C4-2B (cell line): Measurements from ENCODE around the gene LRRN4.

Source experiments
- H3K27ac ChIP-seq: fragments of 450-650 bp; 2 replicates; pipeline ENCODE4 v1.5.1; 2017
- ZFX ChIP-seq: fragments of 450-650 bp; IDR thresholded peaks from 2 replicates; pipeline ENCODE4 v1.6.1; 2017
- TF ChIP-seq, protein P1 (sequence below): fragments of 450-650 bp; conservative IDR thresholded peaks from 2 replicates; pipeline ENCODE4 v1.5.1; 2017; ENCODE audit warnings: mild to moderate bottlenecking

Gene LRRN4

DNA sequence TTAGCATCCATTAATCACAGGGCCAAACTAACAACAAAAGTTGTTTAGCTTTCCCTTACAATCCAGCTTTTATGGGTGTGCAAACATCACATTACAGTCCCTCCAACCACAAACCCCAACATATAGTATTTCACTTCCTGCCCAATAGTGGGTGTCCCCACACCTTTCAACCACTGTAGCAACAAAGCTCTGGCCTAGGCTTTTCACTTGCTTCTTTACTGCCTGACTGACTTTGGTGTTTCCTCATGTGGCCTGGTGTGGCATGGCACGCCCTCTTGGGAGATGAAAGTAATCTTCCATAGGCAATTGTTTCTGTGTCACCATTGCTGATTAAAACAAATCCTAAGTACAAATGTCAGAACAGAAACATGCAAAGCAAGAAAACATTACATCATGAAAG, 57.1 kb downstream of the LRRN4 start:
- TF ChIP-seq ZFX = no peak
- TF ChIP-seq, protein P1, sequence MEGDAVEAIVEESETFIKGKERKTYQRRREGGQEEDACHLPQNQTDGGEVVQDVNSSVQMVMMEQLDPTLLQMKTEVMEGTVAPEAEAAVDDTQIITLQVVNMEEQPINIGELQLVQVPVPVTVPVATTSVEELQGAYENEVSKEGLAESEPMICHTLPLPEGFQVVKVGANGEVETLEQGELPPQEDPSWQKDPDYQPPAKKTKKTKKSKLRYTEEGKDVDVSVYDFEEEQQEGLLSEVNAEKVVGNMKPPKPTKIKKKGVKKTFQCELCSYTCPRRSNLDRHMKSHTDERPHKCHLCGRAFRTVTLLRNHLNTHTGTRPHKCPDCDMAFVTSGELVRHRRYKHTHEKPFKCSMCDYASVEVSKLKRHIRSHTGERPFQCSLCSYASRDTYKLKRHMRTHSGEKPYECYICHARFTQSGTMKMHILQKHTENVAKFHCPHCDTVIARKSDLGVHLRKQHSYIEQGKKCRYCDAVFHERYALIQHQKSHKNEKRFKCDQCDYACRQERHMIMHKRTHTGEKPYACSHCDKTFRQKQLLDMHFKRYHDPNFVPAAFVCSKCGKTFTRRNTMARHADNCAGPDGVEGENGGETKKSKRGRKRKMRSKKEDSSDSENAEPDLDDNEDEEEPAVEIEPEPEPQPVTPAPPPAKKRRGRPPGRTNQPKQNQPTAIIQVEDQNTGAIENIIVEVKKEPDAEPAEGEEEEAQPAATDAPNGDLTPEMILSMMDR = no peak
- no peak overlapping the region for H3K27ac ChIP-seq

DNA sequence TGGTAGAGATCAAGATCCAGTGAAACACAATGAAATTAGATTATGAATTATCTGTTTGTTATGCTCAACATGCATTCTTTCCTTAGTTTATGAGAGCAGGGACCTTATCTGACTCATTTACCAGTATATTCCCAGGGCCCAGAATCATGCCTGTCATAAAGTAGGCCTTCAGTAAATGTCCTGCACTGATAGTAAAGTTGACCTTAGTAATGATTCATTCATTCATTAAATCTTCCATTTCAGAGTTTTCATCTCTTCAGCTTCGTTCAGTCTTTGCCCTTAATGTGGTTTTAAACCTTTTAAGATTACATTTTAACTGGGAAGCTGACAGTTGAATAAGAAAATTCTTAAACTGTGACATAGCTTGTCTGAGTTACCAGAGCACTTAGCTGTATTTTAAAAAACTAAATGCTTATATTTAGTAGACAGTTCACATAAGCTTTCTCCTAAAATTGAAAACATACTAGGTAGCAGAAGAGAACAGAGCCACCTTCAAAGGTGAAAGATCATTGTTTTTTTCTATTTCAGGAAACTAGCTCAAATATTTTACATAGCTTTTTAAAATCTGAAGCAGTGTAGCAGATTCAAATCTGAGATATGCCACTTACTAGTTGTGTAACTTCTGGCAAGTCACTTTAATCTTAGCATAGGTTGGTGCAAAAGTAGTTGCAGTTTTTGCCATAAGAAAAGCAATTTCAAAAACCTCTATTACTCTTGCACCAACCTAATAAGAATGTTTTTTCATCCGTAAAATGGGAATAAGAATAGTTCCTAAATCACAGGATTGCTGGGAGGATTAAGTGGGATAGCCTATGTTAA, 62.0 kb downstream of the LRRN4 start:
- TF ChIP-seq, protein P1 = no peak
- no peak for TF ChIP-seq ZFX
- H3K27ac ChIP-seq = no peak overlapping the region

DNA sequence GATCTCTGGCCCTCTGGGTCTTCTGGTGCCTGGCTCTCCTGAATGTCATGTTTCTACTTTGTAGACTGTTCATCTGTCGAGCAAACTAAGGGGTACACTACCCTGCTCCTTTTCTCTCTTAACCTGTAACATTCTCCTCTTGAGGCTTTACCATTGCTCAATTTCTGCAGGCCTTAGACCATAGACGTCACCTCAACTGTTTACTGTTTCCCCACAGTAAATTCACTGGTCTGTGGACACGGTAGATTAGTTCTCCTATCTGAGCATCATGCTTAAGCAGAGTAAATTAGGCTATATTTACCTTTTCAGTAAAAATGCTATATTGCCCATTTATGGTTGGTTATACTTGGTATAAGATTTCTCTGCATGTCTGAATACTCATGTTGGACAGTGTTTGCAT, 62.9 kb downstream of the LRRN4 start:
- TF ChIP-seq ZFX = no peak
- TF ChIP-seq, protein P1 = no peak
- H3K27ac ChIP-seq = no peak overlapping the region
